Thymus (tissue), 11 donors: ENCODE results near the gene RNU1-3. TPM values are rescaled to one million over a fixed set of nuclear protein-coding genes. Genes with fewer than 3 reads are reported as not detected.
"Not testable (repeated sequence)": the region's sequence is repeated elsewhere in the genome, so short reads cannot be mapped to it uniquely, and the experiment has no call there.

Experiments
- DNase-seq, 9 donors: peaks; one replicate each; pipeline ENCODE4 v3.0.0-alpha.2; 2013; ENCODE audit warnings: low spot score in 9 of 9, low read depth in 6 of 9, missing footprints in 1 of 9
- H3K27ac ChIP-seq, 2 donors: one replicate each; pipeline ENCODE4 v1.5.1; 2013; ENCODE audit warnings: control low read depth in 1 of 2, low read depth in 1 of 2, low read length in 1 of 2, mild to moderate bottlenecking in 1 of 2, moderate library complexity in 1 of 2
- H3K27me3 ChIP-seq, 2 donors: one replicate each; pipeline ENCODE4 v1.5.1; 2013; ENCODE audit warnings: low read length in 1 of 2; ENCODE audit not compliant: control insufficient read depth in 2 of 2, insufficient read depth in 1 of 2
- H3K36me3 ChIP-seq, 2 donors: one replicate each; pipeline ENCODE4 v1.5.1; 2013; ENCODE audit warnings: low read length in 1 of 2, mild to moderate bottlenecking in 1 of 2, moderate library complexity in 1 of 2; ENCODE audit not compliant: control insufficient read depth in 2 of 2, insufficient read depth in 2 of 2
- H3K4me1 ChIP-seq, 2 donors: one replicate each; pipeline ENCODE4 v1.5.1; 2013; ENCODE audit warnings: low read length in 2 of 2; ENCODE audit not compliant: control insufficient read depth in 2 of 2, insufficient read depth in 2 of 2
- H3K4me3 ChIP-seq, 2 donors: one replicate each; pipeline ENCODE4 v1.5.1; 2013; ENCODE audit warnings: low read length in 2 of 2, control low read depth in 1 of 2, mild to moderate bottlenecking in 1 of 2
- H3K9me3 ChIP-seq, 2 donors: one replicate each; pipeline ENCODE4 v1.5.1; 2013; ENCODE audit warnings: low read length in 1 of 2, mild to moderate bottlenecking in 1 of 2; ENCODE audit not compliant: control insufficient read depth in 2 of 2, insufficient read depth in 1 of 2
- WGBS: extraction: QIAGEN DNeasy Blood & Tissue Kit; methylation state at CpG from one replicate; pipeline ENCODE4 v1.1.7; 2013; 5-methylcytosine and 5-hydroxymethylcytosine counted together
- polyA plus RNA-seq: library from polyadenylated mRNA; stranded (reverse); fragments of 200-250 nt; gene quantifications from one replicate; pipeline ENCODE4 v1.2.3, GENCODE V29; 2013
- total RNA-seq: library from RNA; stranded (reverse); fragments of 120-200 nt; gene quantifications from one replicate; pipeline ENCODE4 v1.2.4, GENCODE V29; 2013
- donor health status: healthy.

RNU1-3 gene
- total and polyA plus RNA-seq, 2 donors = 17,380 TPM; not detected in 1

DNA sequence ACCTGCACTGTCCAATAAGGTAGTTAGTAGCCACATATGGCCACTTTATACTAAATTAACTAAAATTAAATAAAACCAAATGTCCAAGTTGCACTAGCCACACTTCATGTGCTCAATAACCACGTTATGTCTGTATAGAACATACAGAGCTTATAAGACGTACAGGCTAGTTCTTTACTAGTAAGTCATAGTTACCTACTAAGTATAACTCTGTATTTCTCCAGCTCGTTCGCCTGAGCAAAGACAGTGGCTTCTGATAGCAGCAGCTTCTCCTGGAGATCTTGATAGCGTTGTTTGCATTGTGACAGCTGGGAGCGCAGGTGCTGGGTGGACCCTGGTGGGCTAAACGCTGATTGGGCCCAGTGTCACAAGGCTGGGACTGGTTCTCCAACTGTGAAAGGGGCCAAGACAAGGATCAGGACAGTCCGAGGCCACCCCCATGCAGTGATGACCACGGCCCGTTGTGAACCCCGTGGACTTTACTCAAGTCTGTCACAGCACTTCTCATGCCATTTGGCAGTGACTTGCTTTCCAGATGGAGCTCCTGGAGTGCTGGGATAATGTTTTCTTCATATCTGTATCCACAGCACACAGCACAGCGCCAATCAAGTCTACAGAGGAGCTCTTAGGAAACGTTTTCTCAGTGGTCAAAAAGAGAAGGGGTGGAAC lies 20.5 kb upstream of the RNU1-3 start:
- not testable (repeated sequence) for H3K4me1 ChIP-seq, H3K36me3 ChIP-seq, H3K27ac ChIP-seq, DNase-seq, H3K9me3 ChIP-seq, H3K4me3 ChIP-seq
- WGBS = 94% methylated on average over 13 of the region's 13 CpGs
- peaks cover 0 to 22% of the 10 kb centered on the region in 2 donors for H3K27me3 ChIP-seq

DNA sequence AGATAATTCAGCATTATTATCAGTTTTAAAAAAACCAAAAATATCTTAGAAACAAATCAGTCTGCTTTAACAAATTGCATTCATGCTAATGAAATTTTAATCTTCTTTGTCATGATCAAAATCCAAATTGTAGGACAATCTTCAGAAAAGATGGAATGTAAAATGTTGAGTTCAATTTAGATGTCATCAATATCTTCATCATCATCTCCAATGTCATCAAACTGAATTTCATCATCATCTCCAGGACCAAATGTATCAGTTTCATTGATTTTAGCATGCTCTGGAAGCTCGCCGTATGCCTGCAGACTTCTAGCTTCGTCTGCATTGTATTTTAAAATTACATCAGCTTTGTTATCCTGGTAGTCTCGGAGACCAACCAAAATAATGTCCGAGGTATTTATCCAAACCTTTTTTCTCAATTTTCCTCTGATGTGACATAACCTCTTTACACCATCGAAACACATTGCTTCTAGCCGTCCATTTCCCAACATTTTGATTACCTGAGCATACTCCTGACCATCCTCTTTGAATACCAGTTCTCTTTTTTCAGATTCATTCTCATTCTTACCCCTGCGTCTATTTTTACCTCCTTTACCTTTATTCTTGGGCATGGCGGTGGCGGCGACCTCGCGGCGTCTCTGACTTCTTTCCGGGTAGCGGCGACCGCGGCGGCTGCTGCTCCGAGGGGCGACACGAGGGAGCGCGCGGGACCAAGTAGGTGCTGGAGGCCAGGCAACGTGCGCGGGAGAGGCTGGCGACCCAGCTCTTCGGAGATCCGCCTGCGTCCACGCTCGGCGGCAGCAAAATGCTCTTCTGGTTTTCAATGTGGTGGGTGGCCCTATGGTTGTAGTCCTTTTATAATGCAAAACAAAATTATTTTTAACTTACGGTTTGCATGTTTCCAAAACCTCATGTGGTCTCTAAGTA lies 19.0 kb upstream of the RNU1-3 start:
- H3K9me3 ChIP-seq, H3K27ac ChIP-seq, H3K4me1 ChIP-seq, DNase-seq, H3K36me3 ChIP-seq, H3K4me3 ChIP-seq: not testable (repeated sequence)
- 53% methylated on average over 31 of the region's 37 CpGs for WGBS
- peaks cover 0 to 13% of the 10 kb centered on the region in 2 donors for H3K27me3 ChIP-seq

DNA sequence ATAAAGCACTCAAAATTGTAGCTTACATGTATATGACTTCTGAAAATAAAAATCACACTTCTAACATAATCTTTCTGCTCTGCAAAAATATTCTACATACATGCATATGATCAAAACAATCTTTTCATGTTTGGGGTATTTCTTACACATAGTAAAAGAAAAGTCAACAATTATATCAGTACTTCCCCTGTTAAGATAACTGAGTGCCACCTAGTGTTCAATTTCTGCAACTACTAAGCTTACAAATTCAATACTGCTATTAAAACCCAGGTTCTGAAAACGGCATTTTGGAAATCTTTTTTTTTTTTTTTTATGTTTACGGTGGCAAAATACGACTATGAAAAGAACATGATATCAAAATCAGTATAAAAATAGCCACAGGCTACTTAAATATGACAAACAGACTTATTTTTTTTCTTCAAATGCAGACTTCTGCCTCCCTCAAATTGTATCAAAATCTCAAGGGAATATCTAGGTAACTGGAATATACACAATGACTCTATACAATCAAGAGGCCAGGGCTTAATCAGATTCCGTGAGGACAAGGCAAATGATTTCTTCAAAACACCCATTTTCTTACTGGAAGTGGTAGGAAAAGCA lies 18.1 kb upstream of the RNU1-3 start:
- H3K9me3 ChIP-seq, H3K27ac ChIP-seq, DNase-seq, H3K4me1 ChIP-seq, H3K4me3 ChIP-seq, H3K36me3 ChIP-seq: not testable (repeated sequence)
- 0% methylated on average over 2 of the region's 4 CpGs for WGBS
- peaks cover 0 to 17% of the 10 kb centered on the region in 2 donors for H3K27me3 ChIP-seq

DNA sequence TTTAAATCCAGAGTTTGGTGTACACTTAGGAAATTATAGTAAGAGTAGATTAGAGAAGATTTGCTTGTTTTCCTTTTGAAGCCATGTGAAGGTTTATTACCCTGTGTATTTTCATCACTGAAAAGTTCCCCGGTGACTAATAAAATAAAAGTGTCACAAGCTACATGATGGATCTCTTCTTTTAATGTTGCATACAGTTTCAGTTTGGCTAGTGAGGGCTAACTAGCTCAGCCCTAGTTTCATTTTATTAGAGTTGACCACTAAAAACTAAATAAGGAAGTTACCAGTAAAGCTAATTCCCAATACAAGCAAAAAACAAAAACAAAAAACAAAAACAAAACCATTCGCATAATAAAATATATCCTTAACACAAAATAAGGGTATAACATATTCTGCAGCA lies 17.4 kb upstream of the RNU1-3 start:
- 39% methylated on average over 1 of the region's 2 CpGs for WGBS
- H3K4me3 ChIP-seq, H3K36me3 ChIP-seq, DNase-seq, H3K27ac ChIP-seq, H3K4me1 ChIP-seq, H3K9me3 ChIP-seq: not testable (repeated sequence)
- peaks cover 0 to 22% of the 10 kb centered on the region in 2 donors for H3K27me3 ChIP-seq

DNA sequence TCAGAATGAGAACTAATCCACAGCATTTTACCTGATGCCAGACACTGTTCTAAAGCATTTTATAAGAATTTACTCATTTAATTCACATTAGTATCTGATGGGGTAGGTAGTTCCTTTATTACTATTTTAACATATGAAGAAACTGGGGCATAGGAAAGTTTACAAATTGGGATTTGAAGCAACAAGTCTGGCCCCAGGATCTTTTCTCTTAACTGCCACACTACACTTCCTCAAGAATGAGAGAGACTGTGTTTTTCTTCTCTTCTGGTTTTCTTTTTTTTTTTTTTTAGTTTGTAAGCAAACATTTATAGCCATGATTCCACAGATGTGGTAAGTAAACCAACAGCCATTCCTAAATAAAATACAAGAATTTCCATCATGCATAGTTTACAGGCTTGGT lies 16.1 kb upstream of the RNU1-3 start:
- H3K4me1 ChIP-seq, DNase-seq, H3K9me3 ChIP-seq, H3K27ac ChIP-seq, H3K36me3 ChIP-seq, H3K4me3 ChIP-seq: not testable (repeated sequence)
- H3K27me3 ChIP-seq = peaks cover 0 to 31% of the 10 kb centered on the region in 2 donors

DNA sequence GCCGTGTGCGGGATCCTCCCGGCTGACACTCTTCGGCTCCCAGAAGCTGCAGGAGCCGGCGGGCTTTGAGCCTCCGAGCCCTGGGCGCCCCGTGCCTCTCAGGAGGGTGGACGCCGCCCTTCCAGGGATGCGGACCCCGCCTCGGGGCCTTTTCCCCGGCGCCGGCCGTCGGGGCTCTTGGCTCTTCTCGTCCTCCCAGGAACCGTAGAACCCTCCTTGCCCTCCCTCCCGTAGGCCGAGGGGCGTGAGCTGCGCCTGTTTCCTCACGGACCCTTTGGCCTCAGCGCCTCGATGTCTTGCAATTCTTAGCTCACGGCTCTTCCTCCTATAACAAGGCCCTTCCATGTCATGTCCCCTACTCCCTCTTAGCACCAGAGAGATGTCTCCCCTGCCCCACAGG lies 13.6 kb upstream of the RNU1-3 start:
- not testable (repeated sequence) for H3K4me1 ChIP-seq, H3K36me3 ChIP-seq, H3K27ac ChIP-seq, DNase-seq, H3K9me3 ChIP-seq, H3K4me3 ChIP-seq
- H3K27me3 ChIP-seq = peaks cover 0 to 30% of the 10 kb centered on the region in 2 donors
- WGBS = 50% methylated on average over 18 of the region's 29 CpGs

DNA sequence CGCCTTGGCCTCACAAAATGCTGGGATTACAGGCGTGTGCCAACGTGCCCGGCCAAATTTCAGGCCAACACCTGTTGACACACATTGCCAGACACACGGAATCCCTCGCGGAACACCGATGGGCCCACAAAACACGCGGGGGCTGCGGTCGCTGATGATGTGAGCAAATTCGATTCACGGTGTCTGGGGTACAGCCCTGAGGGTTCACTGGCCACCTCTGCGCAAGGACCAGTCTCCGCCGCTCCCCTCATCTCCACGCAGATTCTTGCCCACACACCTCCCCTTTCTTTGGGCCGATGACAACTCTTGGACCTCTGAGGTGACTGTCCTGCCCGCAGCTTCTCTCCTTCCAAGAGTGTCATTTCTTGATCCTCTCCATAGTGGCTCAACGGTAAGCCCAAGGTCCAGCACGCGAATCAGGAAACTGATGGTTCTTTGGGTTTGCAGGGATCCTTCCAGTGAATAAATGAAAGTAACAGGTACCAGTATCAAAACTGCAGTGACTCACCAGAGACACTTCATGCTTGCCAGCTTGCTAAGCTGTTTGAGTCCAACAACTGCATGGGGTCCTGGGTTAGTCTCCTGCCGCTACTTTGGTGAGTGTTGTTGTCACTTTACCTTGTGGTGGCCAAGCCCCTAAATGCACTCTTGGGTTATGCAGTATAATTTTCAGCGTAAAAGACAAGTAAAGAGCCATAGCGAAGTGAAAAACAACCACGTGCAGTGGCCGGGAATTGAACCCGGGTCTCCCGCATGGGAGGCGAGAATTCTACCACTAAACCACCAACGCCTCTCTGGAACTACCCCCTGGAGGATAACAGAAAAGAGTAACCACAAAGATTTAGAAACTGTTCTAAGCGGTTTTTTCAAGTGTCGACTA lies 11.0 kb upstream of the RNU1-3 start:
- H3K36me3 ChIP-seq = no peaks in the 10 kb centered on the region
- DNase-seq = peak in 5 of 9 donors; percentile 6 to 38 (median 11)
- peaks cover 0 to 30% of the 10 kb centered on the region in 2 donors for H3K27me3 ChIP-seq
- H3K4me1 ChIP-seq = no peaks in the 10 kb centered on the region
- H3K4me3 ChIP-seq = no peak overlapping the region
- 65% methylated on average over 34 of the region's 34 CpGs for WGBS
- no peak overlapping the region for H3K27ac ChIP-seq
- no peaks in the 10 kb centered on the region for H3K9me3 ChIP-seq

DNA sequence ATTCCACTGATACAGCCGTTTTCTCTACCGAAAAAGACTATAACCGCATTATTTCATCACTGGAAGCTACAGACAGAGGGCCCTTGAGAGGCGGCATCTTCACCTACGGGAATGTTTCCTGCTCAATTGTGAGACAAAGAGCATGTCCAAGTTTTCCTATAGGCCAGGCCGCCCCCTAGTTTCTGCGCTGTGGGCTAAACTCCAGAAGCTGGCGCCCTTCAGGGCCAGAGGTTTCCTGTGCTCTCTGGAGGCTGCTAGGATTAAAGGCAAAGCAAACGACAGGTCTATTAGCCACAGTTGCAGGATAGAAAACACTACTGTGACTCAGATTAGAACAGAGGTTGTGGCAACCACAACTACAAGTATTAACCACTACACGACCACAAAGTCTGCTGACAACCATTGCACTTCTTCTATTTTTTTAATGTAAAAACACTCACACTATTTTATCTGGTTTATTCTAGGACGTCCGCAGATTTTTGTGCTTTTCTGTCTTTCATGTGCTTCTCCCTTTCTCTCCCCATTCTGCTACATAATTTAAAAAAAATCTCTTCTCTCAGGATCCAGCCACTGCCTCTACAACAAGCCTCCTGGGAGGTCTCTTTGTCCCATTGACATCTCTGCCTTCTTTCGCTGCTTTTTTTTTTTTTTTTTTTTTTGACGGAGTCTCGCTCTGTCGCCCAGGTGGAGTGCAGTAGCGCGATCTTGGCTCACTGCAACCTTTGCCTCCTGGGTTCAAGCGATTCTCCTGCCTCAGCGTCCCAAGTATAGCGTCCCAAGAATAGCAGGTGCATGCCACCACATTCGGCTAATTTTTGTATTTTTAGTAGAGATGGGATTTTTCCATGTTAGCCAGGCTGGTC lies 10.1 kb upstream of the RNU1-3 start:
- H3K27ac ChIP-seq, DNase-seq: not testable (repeated sequence)
- WGBS = 59% methylated on average over 22 of the region's 22 CpGs

More for the DNA sequence above, 10.1 kb upstream of the RNU1-3 start:
- H3K36me3 ChIP-seq, H3K4me3 ChIP-seq, H3K4me1 ChIP-seq, H3K9me3 ChIP-seq: not testable (repeated sequence)
- peaks cover 0 to 30% of the 10 kb centered on the region in 2 donors for H3K27me3 ChIP-seq
